HG03280 (cell line): ENCODE measurements around the gene SLC9A4.

Experiments
- ATAC-seq: cut with Tn5 transposase; IDR thresholded peaks from one replicate; pipeline ENCODE4 v1.9.1; 2021; ENCODE audit warnings: mild to moderate bottlenecking, moderate library complexity; ENCODE audit not compliant: unreplicated experiment

SLC9A4 gene

GRCh38 chr2:102453501-102453900, 19.5 kb upstream of the SLC9A4 start:
- no peak for ATAC-seq

GRCh38 chr2:102455061-102455670, 17.9 kb upstream of the SLC9A4 start:
- no peak for ATAC-seq

GRCh38 chr2:102460467-102460866, 12.6 kb upstream of the SLC9A4 start:
- no peak for ATAC-seq

- ATAC-seq: no peak
Observed at GRCh38 chr2:102461188-102461587, 11.8 kb upstream of the SLC9A4 start.

- no peak for ATAC-seq
Observed at GRCh38 chr2:102463160-102463559, 9.9 kb upstream of the SLC9A4 start.

GRCh38 chr2:102470168-102470567, 2.9 kb upstream of the SLC9A4 start:
- no peak for ATAC-seq

- ATAC-seq: no peak
Observed at GRCh38 chr2:102473631-102474030, 605 bp downstream of the SLC9A4 start.

GRCh38 chr2:102474785-102475184, 1.8 kb downstream of the SLC9A4 start:
- no peak for ATAC-seq

GRCh38 chr2:102478686-102479470, 5.9 kb downstream of the SLC9A4 start:
- ATAC-seq: no peak

- no peak for ATAC-seq
Observed at GRCh38 chr2:102480285-102481195, 7.5 kb downstream of the SLC9A4 start.

- no peak for ATAC-seq
Observed at GRCh38 chr2:102481931-102482330, 8.9 kb downstream of the SLC9A4 start.

- no peak for ATAC-seq
Observed at GRCh38 chr2:102483086-102483485, 10.1 kb downstream of the SLC9A4 start.

- no peak for ATAC-seq
Observed at GRCh38 chr2:102484310-102485061, 11.5 kb downstream of the SLC9A4 start.

GRCh38 chr2:102485147-102485785, 12.2 kb downstream of the SLC9A4 start:
- no peak for ATAC-seq

- ATAC-seq: no peak
Observed at GRCh38 chr2:102486941-102487702, 14.1 kb downstream of the SLC9A4 start.

GRCh38 chr2:102487761-102488462, 14.9 kb downstream of the SLC9A4 start:
- ATAC-seq: no peak

- ATAC-seq: no peak
Observed at GRCh38 chr2:102489646-102490045, 16.6 kb downstream of the SLC9A4 start.

GRCh38 chr2:102492006-102492405, 19.0 kb downstream of the SLC9A4 start:
- no peak for ATAC-seq

- no peak for ATAC-seq
Observed at GRCh38 chr2:102494570-102494969, 21.5 kb downstream of the SLC9A4 start.
